ENCODE measurements around the gene ATXN1. TPM values are rescaled to one million over a fixed set of nuclear protein-coding genes. Genes with fewer than 3 reads are reported as not detected.
A peak's percentile ranks its signal among the peaks of the same experiment; 100 is the strongest.

ATXN1 gene
- total RNA-seq, 1 experiment from 2014 or later, result 16.5 TPM

GRCh38 chr6:16635810-16636602 lies 125.3 kb downstream of the ATXN1 start:
- peaks cover 6% of the 10 kb centered on the region for H3K36me3 Mint-ChIP-seq (ENCODE audit: insufficient read depth, unreplicated experiment)
- no peak for TF ChIP-seq CTCF (IDR thresholded peaks at IDR 0.05; ENCODE audit: unreplicated experiment)
- intact Hi-C loops (cut with micrococcal nuclease), result loop anchor here (5.0 kb wide), 1 partner anchor 76 kb away; no protein-coding TSS in a partner anchor
- no peaks in the 10 kb centered on the region for H3K27me3 Mint-ChIP-seq (ENCODE audit: insufficient read depth, unreplicated experiment)
- H3K9me3 Mint-ChIP-seq (ENCODE audit: unreplicated experiment), result no peaks in the 10 kb centered on the region
- H3K4me3 Mint-ChIP-seq (ENCODE audit: unreplicated experiment), result no peak overlapping the region
- ChIA-PET CTCF (interaction anchor here (0.6 kb wide), 1 partner anchor 12 kb away, joined by 3 read pairs; no protein-coding TSS in a partner anchor), POLR2A (interaction anchor here (0.6 to 1.1 kb wide), 2 partner anchors 46 to 90 kb away, joined by 3 read pairs; no protein-coding TSS in a partner anchor)
- BruUV-seq (replicated peaks), result no TSS peak
- H3K27ac Mint-ChIP-seq (ENCODE audit: low read depth, unreplicated experiment), result peak overlapping the region; percentile 65
- peak; percentile 72 for DNase-seq (ENCODE audit: unreplicated experiment)
- H3K4me1 Mint-ChIP-seq (ENCODE audit: insufficient read depth, unreplicated experiment), result peaks cover 11% of the 10 kb centered on the region

- no peak for TF ChIP-seq CTCF (IDR thresholded peaks at IDR 0.05; ENCODE audit: unreplicated experiment)
- CTCF ChIA-PET, result interaction anchor here (0.6 to 1.4 kb wide), 3 partner anchors 10 to 933 kb away, joined by 3 to 4 read pairs (median 3); no protein-coding TSS in a partner anchor
- no peak overlapping the region for H3K4me3 Mint-ChIP-seq (ENCODE audit: unreplicated experiment)
- POLR2A ChIA-PET, result interaction anchor here (0.6 to 1.1 kb wide), 3 partner anchors 46 to 1022 kb away, joined by 3 read pairs; no protein-coding TSS in a partner anchor
- peak; percentile 13 for DNase-seq (ENCODE audit: unreplicated experiment)
- H3K27ac Mint-ChIP-seq (ENCODE audit: low read depth, unreplicated experiment), result peak overlapping the region; percentile 65
- H3K27me3 Mint-ChIP-seq (ENCODE audit: insufficient read depth, unreplicated experiment), result no peaks in the 10 kb centered on the region
- peaks cover 5% of the 10 kb centered on the region for H3K36me3 Mint-ChIP-seq (ENCODE audit: insufficient read depth, unreplicated experiment)
- H3K4me1 Mint-ChIP-seq (ENCODE audit: insufficient read depth, unreplicated experiment), result peaks cover 11% of the 10 kb centered on the region
- intact Hi-C loops (cut with micrococcal nuclease), result loop anchor here (5.0 kb wide), 1 partner anchor 77 kb away; no protein-coding TSS in a partner anchor
- no TSS peak for BruUV-seq (replicated peaks)
- H3K9me3 Mint-ChIP-seq (ENCODE audit: unreplicated experiment), result no peaks in the 10 kb centered on the region
Observed at GRCh38 chr6:16635291-16635809, 125.9 kb downstream of the ATXN1 start.

GRCh38 chr6:16634855-16635254 lies 126.4 kb downstream of the ATXN1 start:
- no peak overlapping the region for H3K4me3 Mint-ChIP-seq (ENCODE audit: unreplicated experiment)
- no peaks in the 10 kb centered on the region for H3K27me3 Mint-ChIP-seq (ENCODE audit: insufficient read depth, unreplicated experiment)
- BruUV-seq (replicated peaks), result no TSS peak
- H3K36me3 Mint-ChIP-seq (ENCODE audit: insufficient read depth, unreplicated experiment), result no peaks in the 10 kb centered on the region
- intact Hi-C loops (cut with micrococcal nuclease), result loop anchor here (5.0 kb wide), 1 partner anchor 77 kb away; no protein-coding TSS in a partner anchor
- TF ChIP-seq CTCF (IDR thresholded peaks at IDR 0.05; ENCODE audit: unreplicated experiment), result no peak
- no peaks in the 10 kb centered on the region for H3K9me3 Mint-ChIP-seq (ENCODE audit: unreplicated experiment)
- ChIA-PET CTCF (interaction anchor here (0.6 to 1.4 kb wide), 5 partner anchors 11 to 933 kb away, joined by 3 to 4 read pairs (median 3); no protein-coding TSS in a partner anchor), POLR2A (interaction anchor here (0.6 to 1.1 kb wide), 2 partner anchors 47 to 1021 kb away, joined by 3 read pairs; no protein-coding TSS in a partner anchor)
- H3K27ac Mint-ChIP-seq (ENCODE audit: low read depth, unreplicated experiment), result no peak overlapping the region
- no peak for DNase-seq (ENCODE audit: unreplicated experiment)
- peaks cover 11% of the 10 kb centered on the region for H3K4me1 Mint-ChIP-seq (ENCODE audit: insufficient read depth, unreplicated experiment)

GRCh38 chr6:16633961-16634360 lies 127.3 kb downstream of the ATXN1 start:
- Mint-ChIP-seq H3K9me3 (ENCODE audit: unreplicated experiment) (no peaks in the 10 kb centered on the region), H3K4me1 (ENCODE audit: insufficient read depth, unreplicated experiment) (peaks cover 11% of the 10 kb centered on the region), H3K27me3 (ENCODE audit: insufficient read depth, unreplicated experiment) (no peaks in the 10 kb centered on the region), H3K36me3 (ENCODE audit: insufficient read depth, unreplicated experiment) (no peaks in the 10 kb centered on the region), H3K27ac (ENCODE audit: low read depth, unreplicated experiment) (no peak overlapping the region), H3K4me3 (ENCODE audit: unreplicated experiment) (no peak overlapping the region)
- intact Hi-C loops (cut with micrococcal nuclease), result no loop called here
- no TSS peak for BruUV-seq (replicated peaks)
- POLR2A ChIA-PET, result no interaction called here
- no peak for DNase-seq (ENCODE audit: unreplicated experiment)
- TF ChIP-seq CTCF (IDR thresholded peaks at IDR 0.05; ENCODE audit: unreplicated experiment), result no peak
- CTCF ChIA-PET, result interaction anchor here (0.6 to 1.5 kb wide), 4 partner anchors 11 to 122 kb away, joined by 3 to 4 read pairs (median 3); no protein-coding TSS in a partner anchor
